GM18508 (cell line): ENCODE measurements around the gene VEGFA.

Experiments
- ATAC-seq: cut with Tn5 transposase; IDR thresholded peaks from one replicate; pipeline ENCODE4 v1.9.1; 2021; ENCODE audit warnings: moderate number of reproducible peaks; ENCODE audit not compliant: insufficient read depth, unreplicated experiment

VEGFA gene

GRCh38 chr6:43738877-43739641 is 31.0 kb upstream of the VEGFA start:
- no peak for ATAC-seq

- no peak for ATAC-seq
Observed at GRCh38 chr6:43739642-43740091, 30.3 kb upstream of the VEGFA start.

GRCh38 chr6:43740321-43740960 is 29.6 kb upstream of the VEGFA start:
- ATAC-seq = no peak

DNA sequence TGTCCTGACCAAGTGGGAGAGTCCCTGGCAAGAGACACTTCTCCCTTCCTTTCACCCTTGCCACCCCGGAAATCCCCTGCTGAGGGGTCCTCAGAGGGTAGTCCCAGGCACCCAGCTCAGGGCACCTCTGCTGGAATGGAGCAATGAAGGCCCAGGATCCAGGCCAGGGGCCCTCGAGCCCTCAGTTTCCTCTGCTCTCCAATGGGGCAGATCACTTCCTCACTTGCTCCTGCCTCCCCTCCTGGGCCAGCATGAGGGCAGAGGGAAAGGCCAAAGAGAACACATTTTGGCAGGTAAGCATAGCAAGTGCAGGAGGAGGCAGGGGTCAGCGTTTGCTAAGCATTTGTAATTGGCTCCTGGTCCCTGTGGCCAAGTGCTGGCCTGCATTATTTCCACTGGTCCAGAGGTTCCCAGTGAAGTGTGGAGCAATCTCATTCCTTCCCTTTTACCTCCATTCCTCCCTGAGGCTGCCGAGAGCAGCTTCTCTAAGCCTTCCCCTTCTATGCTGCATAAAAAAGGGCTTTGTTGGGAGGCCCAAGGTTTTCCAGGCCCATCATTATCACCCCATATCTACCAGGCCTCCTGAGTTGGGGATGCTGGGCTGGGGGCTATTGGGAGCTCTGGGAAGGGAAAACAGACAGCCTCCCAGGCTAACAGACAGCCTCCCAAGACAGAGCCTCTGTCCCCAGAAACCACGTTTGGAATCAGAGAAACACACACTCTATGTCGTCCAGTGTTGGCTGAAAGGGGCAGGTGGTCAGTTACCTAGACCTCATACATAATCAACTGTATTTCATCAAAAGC is 28.8 kb upstream of the VEGFA start:
- no peak for ATAC-seq

GRCh38 chr6:43741829-43742228 is 28.2 kb upstream of the VEGFA start:
- ATAC-seq = no peak

DNA sequence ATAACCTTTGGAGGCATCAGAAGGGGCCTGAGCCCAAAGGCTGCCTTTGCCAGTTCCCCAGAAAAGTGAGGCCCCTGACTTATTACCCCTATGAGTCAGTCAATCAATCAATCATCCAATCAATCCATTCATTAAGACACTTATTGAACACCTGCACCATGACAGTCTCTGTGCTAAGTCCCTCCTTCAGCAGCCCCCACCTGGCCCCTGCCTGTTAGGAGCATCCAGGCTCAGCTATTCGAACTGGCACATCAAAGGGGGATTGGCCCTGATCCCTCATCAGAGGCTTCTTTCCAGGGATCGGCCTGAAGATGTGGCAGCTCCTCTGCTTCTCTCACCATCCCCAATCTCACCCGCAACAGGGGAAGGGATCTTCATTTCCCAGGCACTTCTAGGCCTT is 27.7 kb upstream of the VEGFA start:
- ATAC-seq = no peak

DNA sequence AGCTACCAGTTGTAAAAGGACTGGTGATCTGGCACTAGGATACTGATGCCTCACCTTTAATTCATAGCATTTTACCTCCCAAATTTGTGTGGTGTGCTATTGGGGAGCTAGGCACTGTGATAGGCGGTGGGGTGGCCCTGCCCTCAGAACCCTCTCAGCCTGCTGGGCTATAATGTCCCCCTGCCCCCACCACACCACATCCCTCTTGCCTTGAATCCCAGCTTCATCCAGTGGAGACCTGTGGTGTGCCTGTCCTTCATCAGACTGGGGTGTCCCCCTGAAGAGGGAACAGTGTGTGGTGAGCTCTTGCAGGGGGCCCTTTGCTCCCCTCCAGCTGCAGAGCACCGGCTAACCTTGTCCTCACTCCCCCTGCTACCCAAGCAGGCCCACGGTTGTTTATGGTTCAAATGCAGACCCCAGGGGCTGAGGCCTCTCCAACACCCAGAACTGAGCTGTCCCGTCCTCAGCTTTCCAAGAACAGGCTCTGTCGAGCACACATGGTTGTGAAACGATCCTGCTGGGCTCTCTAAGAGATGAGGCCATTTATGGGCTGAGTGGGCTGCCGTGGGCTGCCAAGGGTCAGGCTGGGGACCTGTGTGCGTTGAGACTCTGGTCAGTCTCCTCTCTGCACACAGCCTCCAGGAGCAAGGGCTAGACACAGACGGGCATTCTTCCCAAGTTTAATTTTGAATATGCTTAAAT is 26.9 kb upstream of the VEGFA start:
- no peak for ATAC-seq

- ATAC-seq = no peak
Observed at GRCh38 chr6:43743682-43744381, 26.2 kb upstream of the VEGFA start.

DNA sequence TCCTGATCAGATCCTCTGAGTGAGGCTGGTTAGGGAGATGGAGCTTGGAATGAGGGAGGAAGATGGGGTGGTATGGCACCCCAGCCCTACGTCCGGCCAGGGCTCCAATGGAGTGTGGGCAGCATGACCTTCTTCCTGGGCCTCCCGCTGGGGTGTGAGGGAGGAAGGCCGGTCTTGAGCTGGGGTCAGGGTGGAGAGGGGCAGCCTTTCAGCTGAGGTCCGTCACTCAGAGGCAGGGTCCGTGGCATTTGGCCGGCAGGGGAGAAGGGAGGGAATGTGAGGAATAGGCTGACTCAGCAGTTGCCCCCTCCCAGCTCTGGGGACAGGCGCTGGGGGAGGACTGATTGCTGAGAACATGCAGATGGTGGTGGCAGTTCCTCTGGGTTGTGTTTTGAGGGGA is 25.5 kb upstream of the VEGFA start:
- no peak for ATAC-seq

DNA sequence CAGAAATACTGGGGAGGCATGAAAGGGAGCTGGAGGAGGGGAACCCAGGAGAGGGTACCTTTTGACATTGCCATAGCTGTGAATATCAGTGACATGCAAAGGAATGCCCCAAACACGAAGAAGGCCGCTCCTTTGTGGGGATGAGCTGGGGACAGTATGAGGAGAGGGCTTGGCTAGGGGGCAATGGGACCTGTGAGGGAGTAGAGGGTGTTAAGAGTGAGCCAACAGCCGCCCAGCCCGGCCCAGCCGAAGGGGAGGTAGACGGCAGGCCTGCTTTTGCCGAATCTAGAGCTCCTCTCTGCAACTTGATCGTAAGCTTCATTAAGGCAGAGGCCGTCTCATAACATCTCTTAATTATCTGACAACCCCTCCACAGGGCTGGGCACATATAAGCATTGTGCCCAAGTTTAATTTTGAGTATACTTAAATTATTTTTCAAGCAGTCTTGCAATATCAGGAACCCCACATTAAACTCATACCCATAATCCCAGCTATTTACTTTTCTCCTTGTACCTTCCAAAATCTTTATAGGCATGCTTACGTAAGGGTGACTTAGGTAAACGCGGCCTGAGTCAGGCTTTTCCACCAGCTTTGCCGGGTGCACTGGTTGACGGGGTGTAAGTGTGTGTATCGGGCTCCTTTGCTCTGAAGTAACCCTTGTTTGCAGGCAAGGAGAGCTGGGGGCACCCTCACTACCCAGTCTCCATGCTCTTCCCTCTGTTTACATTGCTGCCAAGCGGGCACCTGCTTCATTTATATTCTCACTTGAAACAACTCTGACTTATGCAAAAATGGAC is 24.9 kb upstream of the VEGFA start:
- no peak for ATAC-seq

GRCh38 chr6:43746071-43746470 is 23.9 kb upstream of the VEGFA start:
- ATAC-seq = no peak

DNA sequence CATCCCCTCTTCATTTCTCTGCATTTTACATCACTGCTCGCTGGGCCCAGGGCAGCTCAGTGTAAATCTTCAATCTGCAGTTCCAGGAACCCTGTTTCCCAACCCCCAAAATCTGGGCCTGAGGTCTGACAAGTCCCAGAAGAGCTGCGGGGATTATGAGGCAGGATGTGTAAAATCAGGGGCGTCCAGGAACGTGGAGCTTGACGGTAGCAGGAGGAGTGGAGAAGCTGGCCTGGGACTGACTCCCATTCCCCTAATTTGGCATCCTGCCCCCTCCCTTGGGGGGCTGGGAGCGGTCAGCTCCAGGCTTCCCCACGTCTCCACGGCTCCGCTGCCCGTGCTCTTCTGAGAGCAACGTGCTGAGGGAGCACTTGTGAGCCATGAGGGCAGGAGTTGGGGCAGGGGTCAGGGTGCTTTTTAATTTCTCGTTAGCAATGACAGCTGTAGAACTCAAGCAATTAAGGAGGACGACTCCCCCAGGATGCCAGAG is 23.4 kb upstream of the VEGFA start:
- ATAC-seq = no peak

GRCh38 chr6:43747784-43748183 is 22.2 kb upstream of the VEGFA start:
- no peak for ATAC-seq

DNA sequence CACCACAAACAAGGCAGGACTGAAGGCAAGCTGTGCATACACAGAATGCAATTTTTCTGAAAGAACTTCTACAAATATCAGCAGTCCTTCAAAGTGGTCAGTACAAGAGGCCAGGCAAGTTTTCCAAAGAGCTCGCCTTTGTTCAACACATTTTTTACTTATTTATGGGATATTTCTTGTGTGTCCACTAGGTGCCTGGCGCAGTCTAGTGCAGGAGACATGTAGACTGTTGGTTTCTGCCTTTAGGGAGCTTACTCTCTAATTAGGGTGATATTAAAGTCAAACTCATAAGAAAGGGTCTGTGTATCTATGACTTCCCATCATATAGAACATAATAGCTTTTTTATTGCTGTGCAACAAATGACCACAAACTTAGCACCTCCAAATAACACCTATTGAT is 21.2 kb upstream of the VEGFA start:
- ATAC-seq = no peak

DNA sequence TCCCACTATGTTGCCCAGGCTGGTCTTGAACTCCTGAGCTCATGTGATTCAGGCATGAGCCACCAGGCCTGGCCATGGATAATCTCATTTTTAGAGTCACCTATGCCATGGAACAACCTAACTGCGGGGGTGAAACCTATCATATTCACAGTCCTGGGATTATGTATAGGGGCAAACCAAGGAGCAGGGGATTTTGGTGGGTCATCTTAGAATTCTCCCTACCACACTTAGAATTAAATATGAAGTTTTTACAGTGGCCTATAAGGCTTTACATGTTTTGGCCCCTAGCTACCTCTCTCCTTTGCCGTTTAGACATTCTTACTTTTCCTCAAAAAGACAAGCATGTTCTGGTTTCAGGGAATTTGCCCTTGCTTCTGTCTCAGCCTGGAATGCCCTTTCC is 20.6 kb upstream of the VEGFA start:
- ATAC-seq = no peak

DNA sequence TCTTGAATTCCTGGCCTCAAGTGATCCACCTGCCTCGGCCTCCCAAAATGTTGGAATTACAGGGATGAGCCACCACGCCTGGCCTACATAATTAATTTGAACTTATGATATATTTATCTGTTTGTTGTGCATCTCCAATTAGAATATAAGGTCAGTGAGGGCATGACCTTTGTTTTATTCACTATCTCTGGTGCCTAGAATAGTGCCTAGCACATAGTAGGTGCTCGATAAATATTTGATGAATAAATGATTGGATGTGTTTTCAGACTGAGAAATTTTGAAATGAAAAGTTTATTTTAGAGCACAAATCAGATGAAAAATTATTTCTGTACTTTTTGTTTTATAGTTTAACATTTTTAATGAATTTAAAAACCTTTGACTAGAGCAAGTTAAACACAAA is 19.4 kb upstream of the VEGFA start:
- no peak for ATAC-seq

- no peak for ATAC-seq
Observed at GRCh38 chr6:43753570-43754183, 16.3 kb upstream of the VEGFA start.

- ATAC-seq = no peak
Observed at GRCh38 chr6:43757966-43758616, 11.9 kb upstream of the VEGFA start.
